ENCODE measurements around the gene ITPRIPL2. TPM values are rescaled to one million over a fixed set of nuclear protein-coding genes. Genes with fewer than 3 reads are reported as not detected.

Gene ITPRIPL2
- total and polyA plus RNA-seq, 2 of the 13 experiments (the other 11 are each of a cell fraction or from before 2014, with no cell fraction given) = 5.9 to 12.6 TPM

GRCh38 chr16:19105891-19106624 is 7.7 kb upstream of the ITPRIPL2 start (continued):
- TF ChIP-seq ZNF335 (CRISPR knock-in tag; IDR thresholded peaks at IDR 0.05) (0 out of 2 replicates have a peak, but pooled peaks have one; percentile 18), TP53 (CRISPR knock-in tag; conservative IDR thresholded peaks at IDR 0.05) (no peak), ETV6 (CRISPR knock-in tag; conservative IDR thresholded peaks at IDR 0.05) (no peak), DPF2 (CRISPR knock-in tag; IDR thresholded peaks at IDR 0.05; ENCODE audit: borderline replicate concordance, low read depth) (no peak), JDP2 (CRISPR knock-in tag; IDR thresholded peaks at IDR 0.05; ENCODE audit: borderline replicate concordance) (no peak), DNMT1 (CRISPR knock-in tag; IDR thresholded peaks at IDR 0.05) (no peak), NFYC (CRISPR knock-in tag; IDR thresholded peaks at IDR 0.05) (no peak), ZNF34 (CRISPR knock-in tag; IDR thresholded peaks at IDR 0.05; ENCODE audit: borderline replicate concordance) (no peak), ZNF687 (CRISPR knock-in tag; IDR thresholded peaks at IDR 0.05) (peak; percentile 28; the same call in 1 of the 2 replicates), ZNF44 (CRISPR knock-in tag; IDR thresholded peaks at IDR 0.05) (no peak), ZNF451 (CRISPR knock-in tag; IDR thresholded peaks at IDR 0.05) (no peak)

Data from HepG2 (cell line).